Activated CD4-positive, alpha-beta T cell treated with anti-CD3 and anti-CD28 coated beads, Interleukin-10, Interleukin-2, amounts not matched to agents 100 ng/mL and 50 ng/mL, durations not matched to agents 16 hours and 8 hours (primary cell): Measurements from ENCODE around the gene KLHDC4.
"Not testable (repeated sequence)": the region's sequence is repeated elsewhere in the genome, so short reads cannot be mapped to it uniquely, and the experiment has no call there.

Source experiments
- DNase-seq: peaks from one replicate; pipeline ENCODE4 v3.0.0-alpha.2; 2020

The KLHDC4 gene

GRCh38 chr16:87741700-87742415 lies 23.9 kb downstream of the KLHDC4 start:
- DNase-seq = no peak

GRCh38 chr16:87740909-87741424 lies 24.8 kb downstream of the KLHDC4 start:
- DNase-seq = no peak

GRCh38 chr16:87740441-87740840 lies 25.3 kb downstream of the KLHDC4 start:
- DNase-seq = no peak

GRCh38 chr16:87739801-87740200 lies 26.0 kb downstream of the KLHDC4 start:
- no peak for DNase-seq

GRCh38 chr16:87736008-87736382 lies 29.8 kb downstream of the KLHDC4 start:
- no peak for DNase-seq

- no peak for DNase-seq
Measured at GRCh38 chr16:87735270-87736007, 30.3 kb downstream of the KLHDC4 start.

- no peak for DNase-seq
Measured at GRCh38 chr16:87734644-87735043, 31.1 kb downstream of the KLHDC4 start.

GRCh38 chr16:87733190-87733589 lies 32.6 kb downstream of the KLHDC4 start:
- no peak for DNase-seq

- DNase-seq = no peak
Measured at GRCh38 chr16:87731607-87732006, 34.2 kb downstream of the KLHDC4 start.

- DNase-seq = no peak
Measured at GRCh38 chr16:87729266-87729954, 36.4 kb downstream of the KLHDC4 start.

GRCh38 chr16:87728026-87728425 lies 37.8 kb downstream of the KLHDC4 start:
- no peak for DNase-seq

- no peak for DNase-seq
Measured at GRCh38 chr16:87727346-87727745, 38.4 kb downstream of the KLHDC4 start.

- not testable (repeated sequence) for DNase-seq
Measured at GRCh38 chr16:87726577-87726976, 39.2 kb downstream of the KLHDC4 start.

- DNase-seq = no peak
Measured at GRCh38 chr16:87725596-87726235, 40.1 kb downstream of the KLHDC4 start.

- DNase-seq = no peak
Measured at GRCh38 chr16:87724490-87725291, 41.1 kb downstream of the KLHDC4 start.

GRCh38 chr16:87723226-87723623 lies 42.6 kb downstream of the KLHDC4 start:
- no peak for DNase-seq

- no peak for DNase-seq
Measured at GRCh38 chr16:87722590-87723225, 43.1 kb downstream of the KLHDC4 start.

GRCh38 chr16:87721622-87722585 lies 43.9 kb downstream of the KLHDC4 start:
- DNase-seq = no peak

- DNase-seq = no peak
Measured at GRCh38 chr16:87720446-87720845, 45.3 kb downstream of the KLHDC4 start.

- DNase-seq = not testable (repeated sequence)
Measured at GRCh38 chr16:87718831-87719230, 47.0 kb downstream of the KLHDC4 start.

GRCh38 chr16:87715658-87716057 lies 50.1 kb downstream of the KLHDC4 start:
- DNase-seq = no peak
